Measurements from ENCODE around the gene ADAMTSL4.
A peak's percentile ranks its signal among the peaks of the same experiment; 100 is the strongest.

Gene ADAMTSL4

GRCh38 chr1:150534002-150534401 lies 15.2 kb upstream of the ADAMTSL4 start:
- DNase-seq (ENCODE audit: low read depth): no peak

GRCh38 chr1:150535511-150536287 lies 13.5 kb upstream of the ADAMTSL4 start:
- DNase-seq (ENCODE audit: low read depth): no peak

DNA sequence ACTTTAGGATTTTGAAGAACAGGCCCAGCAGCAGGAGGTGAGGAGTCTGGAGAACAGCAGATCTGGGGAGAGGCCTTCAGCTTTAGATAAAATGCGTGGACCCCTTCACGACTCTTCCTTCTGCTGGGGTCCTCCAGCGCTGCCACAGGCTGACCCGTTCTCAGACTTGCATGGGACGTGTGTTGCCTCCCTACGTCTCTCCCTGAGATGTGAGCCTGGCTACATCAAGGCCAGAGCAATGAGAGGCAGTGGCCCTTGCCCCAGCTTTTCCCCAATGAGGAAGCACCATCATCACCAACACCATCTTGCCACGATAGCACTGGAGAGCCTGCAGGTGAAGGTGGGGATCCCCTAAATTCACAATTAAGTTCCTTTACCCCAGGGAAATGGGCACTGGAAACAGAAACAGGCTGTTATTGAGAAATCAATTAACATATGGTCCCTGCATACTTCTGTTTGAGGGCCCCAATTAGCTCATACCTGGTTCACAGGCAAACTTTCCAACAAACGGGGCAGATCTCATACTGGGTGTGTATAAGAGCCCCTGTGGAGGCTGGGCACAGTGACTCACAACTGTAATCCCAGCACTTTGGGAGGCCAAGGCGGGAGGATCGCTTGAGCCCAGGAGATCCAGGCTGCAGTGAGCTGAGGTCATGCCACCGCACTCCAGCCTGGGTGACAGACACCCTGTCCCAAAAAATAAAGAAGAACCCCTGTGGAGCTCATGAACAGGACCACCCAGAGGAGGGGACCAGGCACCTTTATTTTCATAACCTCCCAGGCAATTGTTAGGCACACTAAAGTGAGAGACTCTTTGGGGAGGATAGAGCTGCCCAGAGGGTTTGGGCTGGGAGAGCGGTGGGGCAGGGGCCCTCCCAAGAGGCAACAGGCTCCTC lies 12.1 kb upstream of the ADAMTSL4 start:
- no peak for DNase-seq (ENCODE audit: low read depth)

DNA sequence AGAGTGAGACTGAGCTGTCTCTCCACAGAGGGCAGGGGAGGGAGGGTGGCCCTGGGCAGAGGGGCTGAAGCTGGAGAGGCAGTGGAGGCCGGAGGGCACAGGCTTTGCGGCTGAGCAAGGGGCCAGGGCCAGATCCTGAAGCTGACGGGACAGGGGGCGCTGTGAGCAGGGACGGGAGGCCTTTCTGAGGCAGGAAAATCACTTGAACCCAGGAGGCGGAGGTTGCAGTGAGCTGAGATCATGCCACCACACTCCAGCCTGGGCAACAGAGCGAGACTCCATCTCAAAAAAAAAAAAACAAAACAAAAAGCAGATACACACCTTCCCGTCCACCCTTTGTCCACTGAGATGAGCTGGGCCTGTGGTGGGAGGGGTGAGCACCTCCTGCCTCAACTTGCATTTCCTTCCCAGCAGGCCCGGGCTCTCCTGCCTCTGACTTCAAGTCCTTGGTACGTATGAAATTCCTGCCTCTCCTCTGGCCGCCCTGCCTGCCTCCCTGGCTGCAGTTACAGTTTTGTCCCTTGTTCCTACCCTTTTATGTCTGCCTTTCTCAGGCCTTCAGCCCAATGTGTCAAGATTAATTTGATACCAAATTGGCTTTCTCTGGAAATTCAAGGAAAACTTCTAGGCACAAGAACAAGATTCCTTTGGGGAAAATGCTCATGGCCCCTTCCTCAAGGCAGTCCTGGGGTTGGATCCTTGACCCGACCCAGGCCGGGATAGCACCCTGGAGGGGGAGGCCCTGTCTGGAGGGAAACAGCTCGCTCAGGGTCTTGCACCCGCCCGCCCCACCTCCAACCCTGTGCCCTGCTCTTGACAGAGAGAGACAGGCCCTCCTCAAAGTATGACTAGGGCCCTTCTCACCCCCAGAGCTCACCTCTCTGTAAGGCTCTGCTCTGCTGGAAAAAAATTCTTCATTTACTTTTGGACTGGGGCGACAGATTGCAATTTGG lies 11.2 kb upstream of the ADAMTSL4 start:
- DNase-seq (ENCODE audit: low read depth): peak; percentile 68

DNA sequence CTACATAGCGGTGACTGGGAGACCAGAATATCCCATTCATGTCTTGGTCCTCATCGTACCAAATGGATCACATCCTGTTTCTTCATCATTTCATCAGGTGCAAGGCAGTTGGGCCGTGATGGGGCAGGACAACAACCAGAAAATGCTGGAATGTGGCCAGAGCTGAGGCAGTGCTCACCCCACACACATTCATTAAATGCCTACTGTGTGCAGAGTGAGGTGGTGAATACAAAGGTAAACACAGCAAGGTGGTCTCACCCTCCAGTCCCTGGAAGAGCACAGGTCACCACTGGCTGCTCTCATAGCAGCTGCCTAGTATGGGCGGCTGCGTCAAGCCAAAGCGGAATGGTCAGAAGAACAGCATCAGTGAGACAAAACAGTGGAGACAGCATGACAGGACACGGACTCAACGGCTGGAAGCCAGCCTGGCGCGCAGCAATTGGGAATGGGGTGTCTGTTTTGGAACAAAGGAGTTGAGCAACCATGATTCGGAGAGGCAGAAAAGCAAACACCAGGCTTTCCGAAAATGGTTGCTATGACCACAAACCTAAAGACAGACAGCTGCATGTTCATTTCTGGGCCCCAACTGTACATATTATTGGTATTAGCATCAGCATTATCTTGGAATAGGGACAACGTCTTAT lies 5.6 kb upstream of the ADAMTSL4 start:
- no peak for DNase-seq (ENCODE audit: low read depth)

- no peak for DNase-seq (ENCODE audit: low read depth)
These were observed 5.0 kb upstream of the ADAMTSL4 start for GRCh38 chr1:150544204-150544603.

DNA sequence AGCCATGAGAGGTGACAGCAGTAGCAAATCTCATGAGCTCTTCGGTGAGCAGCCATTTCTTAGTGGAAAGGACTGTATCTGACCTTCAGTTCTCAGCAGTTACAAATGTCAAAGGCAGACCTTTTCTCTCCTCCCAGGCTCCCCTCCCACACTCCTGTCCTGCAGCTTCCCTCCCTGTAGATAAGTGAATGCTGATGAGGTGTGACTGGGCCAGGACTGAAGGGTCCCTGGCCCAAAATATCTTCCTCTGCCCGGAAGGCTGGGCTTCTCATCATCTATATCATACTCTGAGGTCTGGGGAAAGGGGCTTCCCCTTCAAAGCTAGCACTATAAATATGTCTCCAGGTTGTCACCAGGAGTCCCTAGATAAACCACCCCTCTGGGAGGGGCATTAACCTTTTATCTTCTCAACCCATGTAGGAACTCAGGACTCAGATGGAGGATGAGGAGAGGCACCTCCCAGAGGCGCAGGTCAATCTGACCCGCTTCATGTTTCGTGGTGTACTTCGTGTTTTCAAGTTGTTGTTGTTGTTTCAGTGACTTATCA lies 3.6 kb upstream of the ADAMTSL4 start:
- DNase-seq (ENCODE audit: low read depth): no peak

DNA sequence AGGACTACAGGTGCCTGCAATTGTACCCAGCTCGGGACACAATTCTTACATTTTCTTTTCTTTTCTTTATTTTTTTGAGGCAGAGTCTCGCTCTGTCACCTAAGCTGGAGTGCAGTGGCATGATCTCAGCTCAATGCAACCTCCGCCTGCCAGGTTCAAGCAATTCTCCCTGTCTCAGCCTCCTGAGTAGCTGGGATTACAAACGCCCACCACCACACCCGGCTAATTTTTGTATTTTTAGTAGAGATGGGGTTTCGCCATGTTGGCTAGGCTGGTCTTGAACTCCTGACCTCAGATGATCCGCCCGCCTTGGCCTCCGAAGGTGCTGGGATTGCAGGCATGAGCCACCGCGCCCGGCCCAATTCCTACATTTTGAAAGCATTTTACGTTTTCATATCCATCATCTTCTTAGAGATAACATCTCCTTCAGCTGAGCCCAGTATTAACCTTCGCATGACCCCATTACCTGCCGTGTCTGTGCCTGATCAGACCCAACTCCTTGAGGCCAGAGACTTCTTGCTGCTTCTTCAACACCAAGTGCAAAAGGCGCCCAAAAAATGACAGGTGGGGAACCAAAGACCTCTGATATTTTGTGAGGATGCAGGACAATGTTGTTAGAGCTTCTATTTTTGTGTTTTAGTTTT lies 2.8 kb upstream of the ADAMTSL4 start:
- no peak for DNase-seq (ENCODE audit: low read depth)

- no peak for DNase-seq (ENCODE audit: low read depth)
These were observed 930 bp upstream of the ADAMTSL4 start for GRCh38 chr1:150548324-150548631.

GRCh38 chr1:150549496-150550221 lies 451 bp downstream of the ADAMTSL4 start:
- no peak for DNase-seq (ENCODE audit: low read depth)

DNA sequence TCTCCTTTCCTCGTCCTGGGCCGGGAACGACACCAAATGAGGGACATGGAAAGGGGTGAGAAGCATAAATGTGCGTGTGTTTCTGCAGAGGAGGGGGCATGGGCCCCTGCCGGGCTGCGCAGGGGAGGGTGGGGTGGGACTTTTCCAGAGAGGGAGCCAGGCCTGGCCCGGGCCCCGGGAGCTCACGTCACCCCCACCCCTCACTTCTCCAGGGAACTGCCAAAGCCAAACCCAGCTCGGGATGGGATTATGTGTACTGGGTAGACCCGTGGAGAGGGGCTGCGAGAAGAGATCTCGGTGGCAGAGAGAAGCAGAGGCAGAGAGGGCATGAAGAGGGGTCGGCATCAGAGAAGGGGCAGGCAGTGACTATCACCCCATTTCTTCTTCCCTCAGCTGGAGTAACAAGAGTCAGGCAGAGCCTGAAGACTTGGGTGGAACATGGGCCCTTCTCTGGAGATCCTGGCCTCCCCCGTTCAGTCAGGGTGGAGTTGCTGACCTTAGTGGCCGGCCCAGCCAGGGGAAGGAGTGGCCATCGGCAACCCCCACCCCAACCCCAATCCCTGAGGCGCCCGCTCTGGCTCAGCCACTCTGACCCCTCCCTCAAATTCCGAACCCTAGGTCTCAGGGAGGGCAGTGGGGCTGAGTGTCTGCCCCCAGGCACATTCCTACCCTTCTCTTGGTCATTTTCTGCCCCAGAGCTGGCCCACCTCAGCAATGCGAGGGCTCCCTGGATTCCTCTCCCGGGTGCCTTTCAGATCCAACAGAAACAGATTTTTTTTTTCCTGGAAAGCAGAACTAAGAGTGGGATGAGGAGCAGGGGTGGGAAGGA lies 1.2 kb downstream of the ADAMTSL4 start:
- DNase-seq (ENCODE audit: low read depth): no peak

- no peak for DNase-seq (ENCODE audit: low read depth)
These were observed 2.0 kb downstream of the ADAMTSL4 start for GRCh38 chr1:150551051-150551783.

GRCh38 chr1:150551784-150552127 lies 2.5 kb downstream of the ADAMTSL4 start:
- DNase-seq (ENCODE audit: low read depth): no peak

DNA sequence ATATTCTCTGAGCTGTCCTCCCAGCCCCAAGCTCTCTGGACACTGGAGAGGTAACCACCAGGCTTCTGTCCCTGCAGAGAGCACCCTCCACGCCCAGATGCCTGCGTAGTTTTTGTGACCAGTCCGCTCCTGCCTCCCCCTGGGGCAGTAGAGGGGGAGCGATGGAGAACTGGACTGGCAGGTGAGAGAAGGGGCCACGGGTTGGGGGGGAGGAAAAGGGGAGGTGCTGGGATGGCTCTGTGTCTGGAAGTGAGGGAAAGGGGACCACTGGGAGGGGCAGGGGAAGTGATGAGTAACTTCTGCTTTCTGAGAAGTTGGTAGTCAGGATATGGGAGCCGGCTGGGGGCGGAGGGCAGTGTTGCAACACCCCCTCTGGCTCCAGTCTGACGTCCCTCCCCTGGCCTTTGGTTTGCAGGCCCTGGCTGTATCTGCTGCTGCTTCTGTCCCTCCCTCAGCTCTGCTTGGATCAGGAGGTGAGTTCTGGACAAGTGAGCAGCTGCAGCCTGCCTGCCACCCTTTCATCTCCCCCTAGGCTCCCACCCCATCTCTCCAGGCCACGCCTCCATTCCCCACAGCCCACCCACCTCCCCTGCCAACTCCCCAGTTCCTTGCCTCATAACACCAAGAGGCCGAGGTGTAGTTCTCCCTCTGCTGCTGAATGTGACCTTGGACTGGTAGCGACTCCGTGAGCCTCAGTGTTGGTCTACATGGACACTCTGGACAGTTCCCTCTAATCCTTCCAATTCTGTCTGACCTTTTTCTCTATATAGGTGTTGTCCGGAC lies 3.1 kb downstream of the ADAMTSL4 start:
- peak; percentile 73 for DNase-seq (ENCODE audit: low read depth)

DNA sequence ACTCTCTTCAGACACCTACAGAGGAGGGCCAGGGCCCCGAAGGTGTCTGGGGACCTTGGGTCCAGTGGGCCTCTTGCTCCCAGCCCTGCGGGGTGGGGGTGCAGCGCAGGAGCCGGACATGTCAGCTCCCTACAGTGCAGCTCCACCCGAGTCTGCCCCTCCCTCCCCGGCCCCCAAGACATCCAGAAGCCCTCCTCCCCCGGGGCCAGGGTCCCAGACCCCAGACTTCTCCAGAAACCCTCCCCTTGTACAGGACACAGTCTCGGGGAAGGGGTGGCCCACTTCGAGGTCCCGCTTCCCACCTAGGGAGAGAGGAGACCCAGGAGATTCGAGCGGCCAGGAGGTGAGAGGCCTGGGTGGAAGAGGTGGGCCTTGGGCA lies 3.7 kb downstream of the ADAMTSL4 start:
- no peak for DNase-seq (ENCODE audit: low read depth)

- no peak for DNase-seq (ENCODE audit: low read depth)
These were observed 4.3 kb downstream of the ADAMTSL4 start for GRCh38 chr1:150553392-150554085.

DNA sequence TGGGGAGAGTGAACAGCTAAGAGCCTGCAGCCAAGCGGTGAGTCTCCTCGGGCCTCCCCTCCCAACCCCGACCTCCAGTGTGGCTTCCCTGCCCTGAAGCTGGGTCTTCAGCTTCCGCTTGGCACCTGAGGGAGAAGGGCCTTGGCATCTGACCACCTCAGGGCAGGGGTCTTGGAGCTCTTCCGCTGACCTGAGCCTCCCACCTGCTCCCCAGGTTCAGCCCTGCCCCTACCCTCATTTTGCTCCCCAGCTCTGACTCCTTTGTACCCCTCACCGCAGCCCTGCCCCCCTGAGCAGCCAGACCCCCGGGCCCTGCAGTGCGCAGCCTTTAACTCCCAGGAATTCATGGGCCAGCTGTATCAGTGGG lies 4.9 kb downstream of the ADAMTSL4 start:
- no peak for DNase-seq (ENCODE audit: low read depth)

All from GM04504 (cell line).